NCI-H187 treated with DMSO at 0.1 percent for 48 hours (cell line): ENCODE results near the gene MATK.
"Not testable (repeated sequence)": the region's sequence is repeated elsewhere in the genome, so short reads cannot be mapped to it uniquely, and the experiment has no call there.

ENCODE experiments used
- DNase-seq: peaks from one replicate; lab custom pipeline; 2025; lab: John Stamatoyannopoulos, UW

The MATK gene

GRCh38 chr19:3770136-3770999 is 15.8 kb downstream of the MATK start:
- no peak for DNase-seq

- DNase-seq = no peak
These were observed 16.7 kb downstream of the MATK start for GRCh38 chr19:3769494-3769893.

- no peak for DNase-seq
These were observed 17.5 kb downstream of the MATK start for GRCh38 chr19:3768748-3769099.

- no peak for DNase-seq
These were observed 18.0 kb downstream of the MATK start for GRCh38 chr19:3768015-3768747.

DNA sequence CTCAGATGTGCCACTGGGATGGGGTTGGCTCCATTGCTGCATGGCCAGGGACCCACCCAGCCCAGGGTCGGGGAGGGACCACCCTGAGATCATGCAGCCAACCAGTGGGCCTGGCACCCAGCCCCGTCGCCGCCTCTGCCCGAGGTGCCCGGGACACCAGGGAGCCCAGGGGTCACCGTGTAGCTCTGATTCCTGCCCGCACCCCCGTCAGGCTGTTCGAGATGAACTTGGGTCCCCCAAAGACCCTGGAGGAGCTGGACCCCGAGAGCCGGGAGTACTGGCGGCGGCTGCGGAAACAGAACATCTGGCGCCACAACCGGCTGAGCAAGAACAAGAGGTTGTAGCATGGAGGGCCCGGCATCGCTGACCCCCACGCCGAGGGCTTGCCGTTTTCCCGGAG is 19.1 kb downstream of the MATK start:
- no peak for DNase-seq

DNA sequence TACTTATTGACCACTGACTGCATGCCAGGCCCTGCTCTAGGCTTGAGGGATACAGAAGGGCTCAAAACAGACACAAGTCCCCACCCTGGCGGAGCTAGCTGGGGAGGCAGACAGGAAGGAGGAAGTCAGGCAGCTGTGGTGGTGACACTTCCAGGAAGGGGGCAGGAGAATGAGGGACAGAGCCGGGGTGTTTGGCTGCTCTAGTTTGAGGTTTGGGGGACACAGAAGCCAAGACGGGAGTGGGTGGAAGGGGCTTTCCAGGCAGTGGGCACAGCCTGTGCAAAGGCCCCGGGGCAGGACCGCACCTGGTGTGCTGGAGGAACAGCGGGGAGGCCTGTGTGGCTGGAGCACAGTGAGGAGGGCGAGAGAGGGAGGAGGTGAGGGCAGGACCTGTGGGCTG is 19.7 kb downstream of the MATK start:
- no peak for DNase-seq

DNA sequence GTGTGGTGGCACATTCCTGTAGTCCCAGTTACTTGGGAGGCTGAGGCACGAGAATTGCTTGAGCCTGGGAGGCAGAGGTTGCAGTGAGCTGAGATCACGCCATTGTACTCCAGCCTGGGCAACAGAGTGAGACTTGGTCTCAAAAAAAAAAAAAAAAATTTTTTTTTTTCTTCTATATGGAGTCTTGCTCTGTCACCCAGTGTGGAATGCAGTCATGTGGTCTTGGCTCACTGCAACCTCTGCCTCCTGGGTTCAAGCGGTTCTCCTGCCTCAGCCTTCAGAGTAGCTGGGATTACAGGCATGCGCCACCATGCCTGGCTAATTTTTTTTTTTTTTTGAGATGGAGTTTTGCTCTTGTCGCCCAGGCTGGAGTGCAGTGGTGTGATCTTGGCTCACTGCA is 20.4 kb downstream of the MATK start:
- DNase-seq = not testable (repeated sequence)

- DNase-seq = no peak
These were observed 21.1 kb downstream of the MATK start for GRCh38 chr19:3765121-3765520.

DNA sequence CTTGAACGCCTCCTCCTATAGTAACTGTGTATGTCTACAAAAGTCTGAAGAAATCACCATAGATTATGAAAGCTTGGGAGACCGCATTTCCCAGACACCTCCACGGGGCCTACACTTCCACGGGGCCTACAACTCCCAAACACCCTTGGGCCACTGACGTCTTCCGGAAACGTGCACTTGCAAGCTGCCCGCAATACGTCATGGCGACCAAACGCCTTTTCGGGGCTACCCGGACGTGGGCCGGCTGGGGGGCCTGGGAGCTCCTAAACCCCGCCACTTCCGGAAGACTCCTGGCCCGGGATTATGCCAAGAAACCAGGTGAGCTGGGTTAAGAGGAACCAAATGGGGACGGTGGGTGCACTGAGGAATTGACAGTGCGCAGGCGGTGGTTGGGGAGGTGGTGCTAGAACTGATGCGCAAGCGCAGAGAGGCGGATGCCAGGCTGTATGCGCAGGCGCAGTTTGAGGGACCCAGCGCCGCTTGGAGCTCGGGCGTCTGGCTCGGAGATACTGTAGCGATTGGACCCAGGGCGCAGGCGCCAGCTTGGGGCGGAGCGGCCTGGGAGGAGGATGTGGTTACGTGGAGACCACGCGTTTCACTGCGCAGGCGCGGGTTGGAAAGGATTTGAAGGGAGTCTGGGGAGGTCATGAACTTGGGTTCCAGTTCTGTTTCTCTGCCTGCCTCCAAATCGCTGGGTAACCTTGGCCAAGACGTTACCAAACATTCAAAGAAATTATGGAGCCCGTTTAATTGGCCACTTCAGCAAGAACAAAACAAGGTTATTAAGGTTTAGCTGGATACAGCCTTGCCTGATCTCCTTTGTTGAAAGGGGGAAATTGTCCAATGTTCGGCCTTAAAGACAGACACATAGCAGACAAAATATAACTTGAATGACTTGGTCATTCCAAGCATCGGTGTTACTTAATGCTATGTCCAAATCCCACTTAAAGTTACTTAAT is 23.4 kb downstream of the MATK start, which contains the start of gene MRPL54:
Gene MRPL54, plus strand, starts transcription at position 182 of the 959 bp plus-strand sequence. Its CDS starts 19 bp downstream, at position 201.
- peak; percentile 90 for DNase-seq

DNA sequence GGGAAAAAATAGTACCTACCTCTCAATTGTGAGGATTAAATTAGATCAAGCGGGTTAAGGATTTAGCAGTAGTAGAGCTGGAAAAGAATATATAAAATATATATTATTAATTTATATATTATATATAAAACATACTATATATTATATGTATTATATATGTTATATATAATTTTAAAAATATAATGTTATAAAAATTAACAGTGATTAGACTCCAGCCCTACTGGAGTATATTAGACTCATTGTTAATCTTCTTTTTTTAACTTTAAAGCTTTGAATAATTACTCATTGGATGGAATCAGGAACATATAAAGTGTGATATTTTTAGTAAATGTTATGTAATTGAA is 24.1 kb downstream of the MATK start:
- DNase-seq = no peak

- peak; percentile 13 for DNase-seq
These were observed 24.6 kb downstream of the MATK start, which contains the start of gene APBA3 for GRCh38 chr19:3761382-3762129. APBA3 (minus strand) TSS chr19:3761692; CDS start chr19:3760264, 1,428 bp downstream.

- DNase-seq = no peak
These were observed 25.3 kb downstream of the MATK start for GRCh38 chr19:3760871-3761361.

DNA sequence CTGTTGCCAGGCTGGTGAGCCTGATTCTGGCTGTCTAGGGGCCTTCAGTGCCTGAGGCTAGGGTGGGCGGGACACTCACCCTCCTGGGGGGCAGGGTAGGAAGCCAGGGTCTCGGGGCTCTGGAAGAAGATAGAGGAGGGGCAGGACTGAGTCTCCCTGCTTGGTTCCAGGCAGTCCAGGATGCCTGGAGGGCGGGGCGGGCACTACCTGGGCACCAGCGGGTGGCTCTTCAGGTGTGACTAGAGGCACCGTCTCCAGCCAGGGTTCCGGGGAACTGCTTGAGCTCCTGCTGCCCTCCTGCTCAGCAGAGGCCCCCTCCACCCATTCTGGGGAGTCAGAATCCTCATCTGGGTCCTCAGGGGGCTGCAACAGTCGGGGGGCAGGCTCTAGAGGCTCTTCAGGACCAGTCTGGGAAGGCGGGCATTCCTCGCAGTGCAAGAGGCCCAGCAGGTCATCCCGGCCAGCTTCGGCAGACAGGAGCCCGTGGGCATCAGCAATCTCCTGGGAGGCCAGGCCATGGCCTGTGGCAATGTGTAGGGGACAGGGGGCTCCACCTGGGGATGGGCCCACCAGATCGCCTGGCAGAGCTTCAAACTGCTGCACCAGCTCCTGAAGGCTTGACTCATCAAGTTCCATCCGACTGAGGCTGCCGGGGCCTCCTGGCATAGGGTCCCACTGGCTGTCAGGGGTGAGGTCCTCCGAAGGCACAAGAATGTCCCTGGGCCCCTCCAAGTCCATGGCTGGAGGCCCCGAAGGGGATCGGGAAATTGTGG is 26.5 kb downstream of the MATK start:
- DNase-seq = no peak

GRCh38 chr19:3758297-3758696 is 27.9 kb downstream of the MATK start:
- not testable (repeated sequence) for DNase-seq

DNA sequence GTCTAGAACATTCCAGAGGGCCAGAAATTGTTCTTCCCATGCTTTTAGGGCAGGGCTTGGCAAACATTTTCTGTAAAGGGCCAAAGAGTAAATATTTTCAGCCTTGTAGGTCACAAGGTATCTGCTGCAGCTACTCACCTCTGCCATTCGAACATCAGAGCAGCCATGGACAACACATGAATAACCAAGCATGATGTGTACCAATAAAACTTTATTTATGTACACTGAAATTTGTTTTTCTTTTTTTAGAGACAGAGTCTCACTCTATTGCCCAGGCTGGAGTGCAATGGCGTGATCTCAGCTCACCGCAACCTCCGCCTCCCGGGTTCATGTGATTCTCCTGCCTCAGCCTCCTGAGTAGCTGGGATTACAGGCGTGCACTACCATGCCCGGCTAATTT is 28.5 kb downstream of the MATK start:
- not testable (repeated sequence) for DNase-seq

DNA sequence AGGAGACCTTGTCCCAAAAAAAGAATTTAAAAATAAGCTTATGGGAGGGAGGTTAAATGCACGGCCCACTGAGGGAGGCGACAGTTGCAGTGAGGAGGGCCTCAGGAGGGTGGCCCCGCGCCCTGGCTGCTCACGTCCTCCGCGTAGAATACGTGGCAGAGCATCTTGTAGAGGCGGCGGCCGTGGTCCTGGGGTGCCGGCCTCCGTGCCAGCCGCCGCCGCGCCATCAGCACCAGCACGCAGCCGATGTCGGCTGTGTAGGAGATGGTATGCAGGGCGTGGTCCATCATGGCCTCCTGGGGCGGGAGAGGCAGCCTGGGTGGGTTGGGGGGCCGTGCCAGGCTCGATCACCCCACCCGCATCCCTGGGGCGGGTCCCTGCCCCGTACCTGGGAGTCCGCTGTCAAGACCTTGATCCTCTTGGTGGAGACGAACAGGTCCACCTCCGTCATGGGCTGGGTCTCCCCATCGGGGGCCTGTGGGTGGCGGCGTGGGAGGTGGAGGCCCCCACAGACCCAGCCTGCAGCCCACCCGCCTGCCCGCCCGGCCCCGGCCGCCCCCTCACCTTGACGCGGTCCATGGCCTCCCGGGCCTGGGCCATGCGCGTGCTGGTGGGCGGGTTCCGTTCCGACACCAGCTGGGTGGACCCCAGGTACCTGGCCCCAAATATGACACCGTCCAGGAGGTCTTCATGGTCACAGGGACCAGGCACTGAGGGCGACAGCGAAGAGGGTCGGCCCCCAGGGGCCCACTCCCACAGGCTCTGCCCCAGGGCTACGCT is 32.4 kb downstream of the MATK start:
- DNase-seq = no peak

DNA sequence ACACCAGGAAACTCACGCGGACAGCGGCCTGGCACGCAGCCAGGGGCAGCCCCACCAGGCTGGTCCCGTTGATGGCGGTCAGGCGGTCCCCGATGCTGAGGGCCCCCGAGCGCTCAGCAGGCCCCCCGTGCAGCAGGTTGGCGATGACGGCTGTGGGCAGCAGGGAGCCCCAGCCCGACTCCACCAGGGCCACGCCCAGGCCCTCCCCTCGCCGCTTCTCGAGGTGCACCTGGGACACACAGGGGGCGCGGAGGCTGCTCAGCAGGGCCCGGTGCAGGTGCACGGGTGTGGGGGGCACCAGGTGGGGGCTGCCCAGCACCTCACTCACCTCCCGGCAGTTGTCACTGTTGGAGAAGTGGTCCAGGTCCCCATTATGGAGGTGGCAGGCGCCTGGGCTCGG is 33.7 kb downstream of the MATK start:
- DNase-seq = no peak

GRCh38 chr19:3751236-3751635 is 34.9 kb downstream of the MATK start:
- DNase-seq = no peak

GRCh38 chr19:3750211-3750610 is 36.0 kb downstream of the MATK start:
- DNase-seq = no peak

DNA sequence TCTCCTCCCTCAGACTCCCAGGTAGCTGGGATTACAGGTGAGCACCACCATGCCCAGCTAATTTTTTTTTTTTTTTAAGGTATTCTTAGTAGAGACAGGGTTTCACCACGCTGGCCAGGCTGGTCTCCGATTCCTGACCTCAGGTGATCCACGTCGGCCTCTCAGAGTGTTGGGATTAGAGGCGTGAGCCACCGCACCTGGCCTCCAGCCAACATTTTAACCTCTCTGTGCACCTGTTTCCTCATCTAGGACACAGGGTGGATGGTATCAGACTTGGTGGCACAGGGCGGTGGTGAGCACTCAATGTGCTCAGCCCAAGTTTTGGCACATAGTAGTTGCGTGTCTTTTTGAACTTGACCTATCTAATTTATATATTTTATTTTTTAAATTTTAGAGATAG is 37.2 kb downstream of the MATK start:
- no peak for DNase-seq
